ENCODE data around the gene KLHL3. TPM values are rescaled to one million over a fixed set of nuclear protein-coding genes. Genes with fewer than 3 reads are reported as not detected.

The KLHL3 gene
- polyA plus RNA-seq, 1 of the 3 experiments (the other 2 are of a cell fraction), result 3.8 TPM

DNA sequence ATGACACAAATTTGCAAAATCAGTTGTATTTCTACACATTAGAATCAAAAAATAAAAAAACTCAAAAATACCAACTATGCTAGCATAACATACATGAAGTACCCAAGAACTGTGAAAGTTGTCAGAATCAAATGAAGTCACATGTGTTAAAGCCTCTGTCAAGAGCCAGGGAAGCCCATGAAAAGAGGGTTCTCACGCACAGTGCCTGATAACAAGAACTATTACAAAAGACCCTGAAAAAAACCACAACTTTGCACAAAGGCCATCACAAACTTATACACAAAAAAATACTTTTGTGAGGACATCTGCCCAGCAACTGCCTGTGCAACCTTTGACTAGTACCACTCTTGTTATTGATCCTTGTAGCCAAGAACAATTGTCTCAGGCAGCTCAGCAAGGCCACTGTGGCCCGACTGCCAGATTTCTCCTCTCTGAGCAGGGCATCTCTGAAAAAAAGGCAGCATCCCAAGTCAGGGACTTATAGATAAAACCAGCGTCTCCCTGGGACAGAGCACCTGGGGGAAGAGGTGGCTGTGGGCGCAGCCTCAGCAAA lies 47.2 kb upstream of the KLHL3 start (continued):
- TF ChIP-seq, protein P1, sequence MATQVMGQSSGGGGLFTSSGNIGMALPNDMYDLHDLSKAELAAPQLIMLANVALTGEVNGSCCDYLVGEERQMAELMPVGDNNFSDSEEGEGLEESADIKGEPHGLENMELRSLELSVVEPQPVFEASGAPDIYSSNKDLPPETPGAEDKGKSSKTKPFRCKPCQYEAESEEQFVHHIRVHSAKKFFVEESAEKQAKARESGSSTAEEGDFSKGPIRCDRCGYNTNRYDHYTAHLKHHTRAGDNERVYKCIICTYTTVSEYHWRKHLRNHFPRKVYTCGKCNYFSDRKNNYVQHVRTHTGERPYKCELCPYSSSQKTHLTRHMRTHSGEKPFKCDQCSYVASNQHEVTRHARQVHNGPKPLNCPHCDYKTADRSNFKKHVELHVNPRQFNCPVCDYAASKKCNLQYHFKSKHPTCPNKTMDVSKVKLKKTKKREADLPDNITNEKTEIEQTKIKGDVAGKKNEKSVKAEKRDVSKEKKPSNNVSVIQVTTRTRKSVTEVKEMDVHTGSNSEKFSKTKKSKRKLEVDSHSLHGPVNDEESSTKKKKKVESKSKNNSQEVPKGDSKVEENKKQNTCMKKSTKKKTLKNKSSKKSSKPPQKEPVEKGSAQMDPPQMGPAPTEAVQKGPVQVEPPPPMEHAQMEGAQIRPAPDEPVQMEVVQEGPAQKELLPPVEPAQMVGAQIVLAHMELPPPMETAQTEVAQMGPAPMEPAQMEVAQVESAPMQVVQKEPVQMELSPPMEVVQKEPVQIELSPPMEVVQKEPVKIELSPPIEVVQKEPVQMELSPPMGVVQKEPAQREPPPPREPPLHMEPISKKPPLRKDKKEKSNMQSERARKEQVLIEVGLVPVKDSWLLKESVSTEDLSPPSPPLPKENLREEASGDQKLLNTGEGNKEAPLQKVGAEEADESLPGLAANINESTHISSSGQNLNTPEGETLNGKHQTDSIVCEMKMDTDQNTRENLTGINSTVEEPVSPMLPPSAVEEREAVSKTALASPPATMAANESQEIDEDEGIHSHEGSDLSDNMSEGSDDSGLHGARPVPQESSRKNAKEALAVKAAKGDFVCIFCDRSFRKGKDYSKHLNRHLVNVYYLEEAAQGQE (IDR thresholded peaks at IDR 0.05; ENCODE audit: low read depth, low read length), result no peak
- TF ChIP-seq SMC3 (IDR thresholded peaks at IDR 0.05; ENCODE audit: low read depth, low read length) (no peak), RAD21 (IDR thresholded peaks at IDR 0.05; ENCODE audit: low read length) (no peak), FOXM1 (IDR thresholded peaks at IDR 0.05; ENCODE audit: low read depth) (no peak), TEAD4 (IDR thresholded peaks at IDR 0.05; ENCODE audit: borderline replicate concordance, insufficient read depth) (no peak)
- TF ChIP-seq, protein P2, sequence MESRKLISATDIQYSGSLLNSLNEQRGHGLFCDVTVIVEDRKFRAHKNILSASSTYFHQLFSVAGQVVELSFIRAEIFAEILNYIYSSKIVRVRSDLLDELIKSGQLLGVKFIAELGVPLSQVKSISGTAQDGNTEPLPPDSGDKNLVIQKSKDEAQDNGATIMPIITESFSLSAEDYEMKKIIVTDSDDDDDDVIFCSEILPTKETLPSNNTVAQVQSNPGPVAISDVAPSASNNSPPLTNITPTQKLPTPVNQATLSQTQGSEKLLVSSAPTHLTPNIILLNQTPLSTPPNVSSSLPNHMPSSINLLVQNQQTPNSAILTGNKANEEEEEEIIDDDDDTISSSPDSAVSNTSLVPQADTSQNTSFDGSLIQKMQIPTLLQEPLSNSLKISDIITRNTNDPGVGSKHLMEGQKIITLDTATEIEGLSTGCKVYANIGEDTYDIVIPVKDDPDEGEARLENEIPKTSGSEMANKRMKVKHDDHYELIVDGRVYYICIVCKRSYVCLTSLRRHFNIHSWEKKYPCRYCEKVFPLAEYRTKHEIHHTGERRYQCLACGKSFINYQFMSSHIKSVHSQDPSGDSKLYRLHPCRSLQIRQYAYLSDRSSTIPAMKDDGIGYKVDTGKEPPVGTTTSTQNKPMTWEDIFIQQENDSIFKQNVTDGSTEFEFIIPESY (IDR thresholded peaks at IDR 0.05; ENCODE audit: borderline replicate concordance, low read depth), result no peak

DNA sequence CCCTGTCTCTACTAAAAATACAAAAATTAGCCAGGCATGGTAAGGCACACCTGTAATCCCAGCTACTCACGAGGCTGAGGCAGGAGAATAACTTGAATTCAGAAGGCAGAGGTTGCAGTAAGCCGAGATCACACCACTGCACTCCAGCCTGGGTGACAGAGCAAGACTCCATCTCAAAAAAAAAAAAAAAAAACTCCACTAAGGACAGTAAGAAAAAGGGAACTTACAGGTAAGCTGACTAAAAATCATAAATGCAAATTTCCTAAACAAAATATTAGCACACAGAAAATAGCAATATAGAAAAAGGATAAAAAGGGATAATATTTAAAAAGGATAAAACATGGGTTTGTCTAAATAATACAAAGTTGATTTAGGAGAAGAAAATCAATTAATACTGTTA lies 46.2 kb upstream of the KLHL3 start:
- Histone ChIP-seq H3K9me3 (no peaks in the 10 kb centered on the region), H3K36me3 (replicated peaks in 1 of 2; ENCODE audit: control insufficient read depth in 1 of 2, insufficient read depth in 2 of 2, low read length in 1 of 2) (no peaks in the 10 kb centered on the region), H3K9ac (no peak overlapping the region), H3K79me2 (ENCODE audit: insufficient read depth) (no peaks in the 10 kb centered on the region), H3K4me1 (ENCODE audit: control insufficient read depth in 1 of 2, insufficient read depth in 2 of 2, low read depth in 1 of 2, low read length in 1 of 2) (no peaks in the 10 kb centered on the region), H3F3A (replicated peaks; ENCODE audit: insufficient read depth) (peaks cover 6% of the 10 kb centered on the region), H3K9me2 (no peaks in the 10 kb centered on the region), H3K27me3 (ENCODE audit: insufficient read depth) (no peaks in the 10 kb centered on the region), H3K27ac (ENCODE audit: low read depth in 2 of 2, low read length in 1 of 2) (no peak overlapping the region), H2AFZ (ENCODE audit: low read depth) (no peak overlapping the region), H3K4me3 (ENCODE audit: low read depth in 2 of 2, low read length in 1 of 2) (no peak overlapping the region), H4K20me1 (ENCODE audit: insufficient read depth) (no peaks in the 10 kb centered on the region), H3K4me2 (no peak overlapping the region)
- CTCF ChIA-PET, result interaction anchor here (1.2 to 5.8 kb wide), 4 partner anchors 40 to 351 kb away, joined by 3 to 49 read pairs (median 23); no protein-coding TSS in a partner anchor
- no peak for DNase-seq
- POLR2A ChIA-PET, result no interaction called here
- WGBS (ENCODE audit: low lambda C conversion rate), result 68% methylated on average over 2 of the region's 2 CpGs
- TF ChIP-seq EZH2phosphoT487 (IDR thresholded peaks at IDR 0.05; ENCODE audit: borderline replicate concordance, low read depth) (no peak), NRF1 (IDR thresholded peaks at IDR 0.05; ENCODE audit: low read depth, low read length) (no peak), TAF1 (IDR thresholded peaks at IDR 0.05; ENCODE audit: borderline replicate concordance, low read depth, low read length) (no peak), NFIC (IDR thresholded peaks at IDR 0.05; ENCODE audit: borderline replicate concordance) (no peak), EP300 (IDR thresholded peaks at IDR 0.05; ENCODE audit: borderline replicate concordance in 1 of 2, low read depth in 1 of 2, low read length in 1 of 2) (no peak), SMC3 (IDR thresholded peaks at IDR 0.05; ENCODE audit: low read depth, low read length) (no peak), GATA2 (CRISPR knock-in tag; IDR thresholded peaks at IDR 0.05) (no peak), MEF2A (IDR thresholded peaks at IDR 0.05; ENCODE audit: borderline replicate concordance, low read depth) (no peak), YY1 (IDR thresholded peaks at IDR 0.05; ENCODE audit: low read depth) (no peak), FOSL2 (IDR thresholded peaks at IDR 0.05; ENCODE audit: borderline replicate concordance, low read depth) (no peak), RXRA (IDR thresholded peaks at IDR 0.05; ENCODE audit: borderline replicate concordance, low read depth) (no peak)
- TF ChIP-seq, protein P3, sequence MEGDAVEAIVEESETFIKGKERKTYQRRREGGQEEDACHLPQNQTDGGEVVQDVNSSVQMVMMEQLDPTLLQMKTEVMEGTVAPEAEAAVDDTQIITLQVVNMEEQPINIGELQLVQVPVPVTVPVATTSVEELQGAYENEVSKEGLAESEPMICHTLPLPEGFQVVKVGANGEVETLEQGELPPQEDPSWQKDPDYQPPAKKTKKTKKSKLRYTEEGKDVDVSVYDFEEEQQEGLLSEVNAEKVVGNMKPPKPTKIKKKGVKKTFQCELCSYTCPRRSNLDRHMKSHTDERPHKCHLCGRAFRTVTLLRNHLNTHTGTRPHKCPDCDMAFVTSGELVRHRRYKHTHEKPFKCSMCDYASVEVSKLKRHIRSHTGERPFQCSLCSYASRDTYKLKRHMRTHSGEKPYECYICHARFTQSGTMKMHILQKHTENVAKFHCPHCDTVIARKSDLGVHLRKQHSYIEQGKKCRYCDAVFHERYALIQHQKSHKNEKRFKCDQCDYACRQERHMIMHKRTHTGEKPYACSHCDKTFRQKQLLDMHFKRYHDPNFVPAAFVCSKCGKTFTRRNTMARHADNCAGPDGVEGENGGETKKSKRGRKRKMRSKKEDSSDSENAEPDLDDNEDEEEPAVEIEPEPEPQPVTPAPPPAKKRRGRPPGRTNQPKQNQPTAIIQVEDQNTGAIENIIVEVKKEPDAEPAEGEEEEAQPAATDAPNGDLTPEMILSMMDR (IDR thresholded peaks at IDR 0.05), result no peak
- TF ChIP-seq, protein P4, sequence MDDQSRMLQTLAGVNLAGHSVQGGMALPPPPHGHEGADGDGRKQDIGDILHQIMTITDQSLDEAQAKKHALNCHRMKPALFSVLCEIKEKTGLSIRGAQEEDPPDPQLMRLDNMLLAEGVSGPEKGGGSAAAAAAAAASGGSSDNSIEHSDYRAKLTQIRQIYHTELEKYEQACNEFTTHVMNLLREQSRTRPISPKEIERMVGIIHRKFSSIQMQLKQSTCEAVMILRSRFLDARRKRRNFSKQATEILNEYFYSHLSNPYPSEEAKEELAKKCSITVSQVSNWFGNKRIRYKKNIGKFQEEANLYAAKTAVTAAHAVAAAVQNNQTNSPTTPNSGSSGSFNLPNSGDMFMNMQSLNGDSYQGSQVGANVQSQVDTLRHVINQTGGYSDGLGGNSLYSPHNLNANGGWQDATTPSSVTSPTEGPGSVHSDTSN (IDR thresholded peaks at IDR 0.05), result no peak
- TF ChIP-seq, protein P5, sequence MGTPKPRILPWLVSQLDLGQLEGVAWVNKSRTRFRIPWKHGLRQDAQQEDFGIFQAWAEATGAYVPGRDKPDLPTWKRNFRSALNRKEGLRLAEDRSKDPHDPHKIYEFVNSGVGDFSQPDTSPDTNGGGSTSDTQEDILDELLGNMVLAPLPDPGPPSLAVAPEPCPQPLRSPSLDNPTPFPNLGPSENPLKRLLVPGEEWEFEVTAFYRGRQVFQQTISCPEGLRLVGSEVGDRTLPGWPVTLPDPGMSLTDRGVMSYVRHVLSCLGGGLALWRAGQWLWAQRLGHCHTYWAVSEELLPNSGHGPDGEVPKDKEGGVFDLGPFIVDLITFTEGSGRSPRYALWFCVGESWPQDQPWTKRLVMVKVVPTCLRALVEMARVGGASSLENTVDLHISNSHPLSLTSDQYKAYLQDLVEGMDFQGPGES (IDR thresholded peaks at IDR 0.05; ENCODE audit: low read depth, low read length), result no peak
- TF ChIP-seq, protein P6, sequence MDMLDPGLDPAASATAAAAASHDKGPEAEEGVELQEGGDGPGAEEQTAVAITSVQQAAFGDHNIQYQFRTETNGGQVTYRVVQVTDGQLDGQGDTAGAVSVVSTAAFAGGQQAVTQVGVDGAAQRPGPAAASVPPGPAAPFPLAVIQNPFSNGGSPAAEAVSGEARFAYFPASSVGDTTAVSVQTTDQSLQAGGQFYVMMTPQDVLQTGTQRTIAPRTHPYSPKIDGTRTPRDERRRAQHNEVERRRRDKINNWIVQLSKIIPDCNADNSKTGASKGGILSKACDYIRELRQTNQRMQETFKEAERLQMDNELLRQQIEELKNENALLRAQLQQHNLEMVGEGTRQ (IDR thresholded peaks at IDR 0.05; ENCODE audit: borderline replicate concordance, low read depth, low read length), result no peak
